ENCODE measurements around the gene P4HA2. TPM values are rescaled to one million over a fixed set of nuclear protein-coding genes. Genes with fewer than 3 reads are reported as not detected.

Gene P4HA2
- total and polyA plus RNA-seq, 9 of the 15 experiments (the other 6 are each of a cell fraction or from before 2014, with no cell fraction given): 9.6 to 50.0 (median 12.7) TPM

- peak; percentile 79 for TF ChIP-seq REST (IDR thresholded peaks at IDR 0.05; ENCODE audit: borderline replicate concordance)
- no peak for TF ChIP-seq REST (CRISPR knock-in tag; IDR thresholded peaks at IDR 0.05; ENCODE audit: low read depth)
- no peak for TF ChIP-seq GTF2E2 (tag; IDR thresholded peaks at IDR 0.05)
- no peak for TF ChIP-seq RB1 (IDR thresholded peaks at IDR 0.05; ENCODE audit: low read depth)
- no peak for TF ChIP-seq YBX1 (IDR thresholded peaks at IDR 0.05)
- TF ChIP-seq ZBTB33 (CRISPR knock-in tag; IDR thresholded peaks at IDR 0.05): peak; percentile 73
- TF ChIP-seq GATAD2A (IDR thresholded peaks at IDR 0.05): no peak
- TF ChIP-seq MLLT1 (IDR thresholded peaks at IDR 0.05): no peak
- no peak for TF ChIP-seq HNRNPL (IDR thresholded peaks at IDR 0.05; ENCODE audit: low read depth, low read length)
- no peak for TF ChIP-seq RUNX1 (IDR thresholded peaks at IDR 0.05; ENCODE audit: low read depth)
- TF ChIP-seq ZBTB2 (IDR thresholded peaks at IDR 0.05): 0 out of 2 replicates have a peak, but pooled peaks have one; percentile 20
Measured at GRCh38 chr5:132272311-132273210, 44.9 kb upstream of the P4HA2 start (continued).

Measured in K562 (cell line).